SU-DHL-6 (cell line): Measurements from ENCODE around the gene TRAF6.

Experiments
- EZH2phosphoT487 ChIP-seq: fragments of 200-600 bp; sonication (generic), shearing (Covaris generic); conservative IDR thresholded peaks from 2 replicates; pipeline ENCODE4 v1.6.1; 2018; ENCODE audit warnings: mild to moderate bottlenecking, antibody characterized with exemption, low read length, moderate library complexity, mixed read lengths
- TF ChIP-seq, protein P1 (sequence below): fragments of 200-600 bp; sonication (generic); IDR thresholded peaks from one replicate; pipeline ENCODE4 v1.5.1; 2017; ENCODE audit warnings: antibody characterized with exemption, mild to moderate bottlenecking, low read length, moderate library complexity; ENCODE audit not compliant: insufficient read depth, poor library complexity, severe bottlenecking

DNA sequence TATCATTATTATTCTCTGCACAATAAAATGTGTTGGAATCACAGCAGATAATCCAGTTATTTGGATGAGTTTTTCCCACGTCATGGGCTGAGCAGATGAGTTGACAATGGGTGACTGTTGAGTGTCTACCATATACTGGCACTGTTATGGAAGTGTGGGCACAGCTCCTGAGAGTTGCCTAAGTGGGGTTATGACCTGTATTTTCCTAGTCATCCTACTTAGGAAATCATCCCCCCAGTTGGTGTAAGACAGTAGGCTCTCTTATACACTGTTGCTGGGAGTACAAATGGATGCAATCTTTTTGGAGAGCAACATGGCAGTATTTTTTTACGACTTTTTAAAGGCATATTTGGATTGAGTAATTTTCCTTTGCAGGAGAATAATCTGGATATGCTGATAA, 66.4 kb downstream of the TRAF6 start:
- TF ChIP-seq, protein P1, sequence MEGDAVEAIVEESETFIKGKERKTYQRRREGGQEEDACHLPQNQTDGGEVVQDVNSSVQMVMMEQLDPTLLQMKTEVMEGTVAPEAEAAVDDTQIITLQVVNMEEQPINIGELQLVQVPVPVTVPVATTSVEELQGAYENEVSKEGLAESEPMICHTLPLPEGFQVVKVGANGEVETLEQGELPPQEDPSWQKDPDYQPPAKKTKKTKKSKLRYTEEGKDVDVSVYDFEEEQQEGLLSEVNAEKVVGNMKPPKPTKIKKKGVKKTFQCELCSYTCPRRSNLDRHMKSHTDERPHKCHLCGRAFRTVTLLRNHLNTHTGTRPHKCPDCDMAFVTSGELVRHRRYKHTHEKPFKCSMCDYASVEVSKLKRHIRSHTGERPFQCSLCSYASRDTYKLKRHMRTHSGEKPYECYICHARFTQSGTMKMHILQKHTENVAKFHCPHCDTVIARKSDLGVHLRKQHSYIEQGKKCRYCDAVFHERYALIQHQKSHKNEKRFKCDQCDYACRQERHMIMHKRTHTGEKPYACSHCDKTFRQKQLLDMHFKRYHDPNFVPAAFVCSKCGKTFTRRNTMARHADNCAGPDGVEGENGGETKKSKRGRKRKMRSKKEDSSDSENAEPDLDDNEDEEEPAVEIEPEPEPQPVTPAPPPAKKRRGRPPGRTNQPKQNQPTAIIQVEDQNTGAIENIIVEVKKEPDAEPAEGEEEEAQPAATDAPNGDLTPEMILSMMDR = no peak
- no peak for TF ChIP-seq EZH2phosphoT487
